GM12801 (cell line): ENCODE measurements around the gene GRHPR.

Experiments used
- TF ChIP-seq, protein P1 (sequence below): IDR thresholded peaks from one replicate; pipeline ENCODE4 v1.5.1; 2011; ENCODE audit warnings: control low read depth; ENCODE audit not compliant: insufficient read length; ENCODE audit errors: extremely low read depth

GRHPR gene

DNA sequence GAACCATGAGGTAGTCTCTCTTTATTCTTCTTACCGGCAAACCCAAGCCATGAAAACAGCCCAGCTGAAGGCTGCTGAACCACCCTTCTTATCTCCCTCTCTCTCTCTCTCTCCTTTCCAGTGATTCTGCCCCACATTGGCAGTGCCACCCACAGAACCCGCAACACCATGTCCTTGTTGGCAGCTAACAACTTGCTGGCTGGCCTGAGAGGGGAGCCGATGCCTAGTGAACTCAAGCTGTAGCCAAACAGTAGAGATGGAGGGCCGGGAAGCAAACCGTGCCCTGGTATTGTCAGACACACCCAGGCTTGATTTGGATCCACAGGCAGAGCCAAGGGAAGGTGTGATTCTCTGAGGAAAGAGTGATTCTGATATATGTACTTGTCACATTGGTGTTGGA is 14.0 kb downstream of the GRHPR start:
- TF ChIP-seq, protein P1, sequence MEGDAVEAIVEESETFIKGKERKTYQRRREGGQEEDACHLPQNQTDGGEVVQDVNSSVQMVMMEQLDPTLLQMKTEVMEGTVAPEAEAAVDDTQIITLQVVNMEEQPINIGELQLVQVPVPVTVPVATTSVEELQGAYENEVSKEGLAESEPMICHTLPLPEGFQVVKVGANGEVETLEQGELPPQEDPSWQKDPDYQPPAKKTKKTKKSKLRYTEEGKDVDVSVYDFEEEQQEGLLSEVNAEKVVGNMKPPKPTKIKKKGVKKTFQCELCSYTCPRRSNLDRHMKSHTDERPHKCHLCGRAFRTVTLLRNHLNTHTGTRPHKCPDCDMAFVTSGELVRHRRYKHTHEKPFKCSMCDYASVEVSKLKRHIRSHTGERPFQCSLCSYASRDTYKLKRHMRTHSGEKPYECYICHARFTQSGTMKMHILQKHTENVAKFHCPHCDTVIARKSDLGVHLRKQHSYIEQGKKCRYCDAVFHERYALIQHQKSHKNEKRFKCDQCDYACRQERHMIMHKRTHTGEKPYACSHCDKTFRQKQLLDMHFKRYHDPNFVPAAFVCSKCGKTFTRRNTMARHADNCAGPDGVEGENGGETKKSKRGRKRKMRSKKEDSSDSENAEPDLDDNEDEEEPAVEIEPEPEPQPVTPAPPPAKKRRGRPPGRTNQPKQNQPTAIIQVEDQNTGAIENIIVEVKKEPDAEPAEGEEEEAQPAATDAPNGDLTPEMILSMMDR: no peak

DNA sequence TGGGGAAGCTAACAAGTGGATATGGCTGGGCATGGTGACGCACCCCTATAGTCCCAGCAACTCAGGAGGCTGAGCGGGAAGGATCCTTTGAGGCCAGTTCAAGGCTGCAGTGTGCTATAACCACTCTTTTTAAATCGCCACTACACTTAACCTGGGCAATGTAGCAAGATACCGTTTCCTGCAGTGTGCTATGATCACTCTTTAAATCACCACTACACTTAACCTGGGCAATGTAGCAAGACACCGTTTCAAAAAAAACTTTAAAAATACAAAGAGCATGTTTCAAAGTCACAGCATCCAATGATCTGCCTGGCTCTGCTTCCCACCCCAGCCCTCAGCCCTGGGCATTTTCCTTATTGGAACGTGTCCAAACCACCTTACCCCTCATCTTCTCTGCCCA is 14.5 kb downstream of the GRHPR start:
- TF ChIP-seq, protein P1: no peak

DNA sequence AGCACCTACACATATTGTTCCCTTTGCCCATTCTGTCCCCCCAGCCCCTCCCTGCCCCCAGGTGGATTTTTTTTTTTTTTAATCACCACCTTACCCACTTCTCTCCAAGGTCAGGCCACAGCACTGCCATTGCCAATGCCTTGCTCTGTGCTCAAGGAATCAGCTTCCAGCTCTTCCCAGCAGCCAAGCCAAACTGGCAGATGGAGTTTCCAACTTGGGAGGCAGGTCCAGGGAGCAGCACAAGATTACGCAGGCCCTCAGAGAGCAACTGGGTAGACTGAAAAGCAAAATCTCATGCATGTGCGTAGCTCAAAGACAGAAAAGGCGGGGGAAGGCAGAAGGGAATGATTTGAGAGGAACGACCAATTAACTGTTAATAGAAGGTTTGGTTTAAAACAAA is 15.1 kb downstream of the GRHPR start:
- TF ChIP-seq, protein P1: no peak

DNA sequence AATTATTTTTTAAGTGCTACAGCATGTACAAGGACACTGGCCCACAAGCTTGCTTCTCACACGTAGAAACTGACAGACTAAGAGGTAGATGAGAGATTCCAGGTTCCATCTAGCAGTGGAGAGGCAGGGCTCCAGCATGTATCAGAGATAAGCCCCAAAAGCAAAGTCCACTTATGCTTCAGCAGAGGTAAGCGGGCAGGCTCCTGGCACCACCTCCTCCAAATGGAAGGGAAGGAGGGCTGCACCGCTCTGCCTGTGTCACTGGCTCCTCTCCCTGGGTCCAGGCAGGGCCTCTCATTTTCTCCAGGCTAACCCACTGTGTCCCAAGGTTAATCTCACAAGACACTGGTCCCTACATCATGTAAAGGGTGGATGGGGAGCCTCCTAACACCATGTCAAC is 15.9 kb downstream of the GRHPR start:
- TF ChIP-seq, protein P1: no peak

DNA sequence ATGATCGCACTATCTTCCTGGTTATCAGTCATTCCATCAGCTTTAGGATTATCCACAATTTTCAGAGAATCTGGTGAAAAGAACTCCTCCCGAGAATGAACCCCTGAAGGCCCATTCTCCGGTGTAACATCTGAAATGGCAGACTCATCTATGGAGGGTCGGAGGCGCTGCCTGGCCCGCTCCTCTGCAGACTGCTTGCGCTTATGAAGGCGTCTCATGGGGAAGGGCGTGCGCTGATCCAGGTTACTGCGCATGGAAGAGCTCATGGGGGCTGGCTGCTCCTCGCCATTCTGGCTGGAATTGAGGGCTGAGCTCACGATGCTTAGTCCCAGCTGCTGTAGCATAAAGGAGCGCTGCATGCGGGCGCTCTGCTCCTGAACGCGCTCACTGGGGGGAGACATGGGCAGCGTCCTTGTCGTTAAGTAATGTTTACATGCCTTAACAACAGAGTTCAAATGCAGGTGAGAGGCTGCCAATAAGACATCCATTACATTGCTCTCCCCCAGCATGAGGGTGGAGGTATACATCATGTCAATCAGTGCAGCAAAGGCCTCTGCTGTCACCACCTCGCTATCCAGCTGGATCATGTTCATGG is 19.4 kb downstream of the GRHPR start:
- TF ChIP-seq, protein P1: no peak

DNA sequence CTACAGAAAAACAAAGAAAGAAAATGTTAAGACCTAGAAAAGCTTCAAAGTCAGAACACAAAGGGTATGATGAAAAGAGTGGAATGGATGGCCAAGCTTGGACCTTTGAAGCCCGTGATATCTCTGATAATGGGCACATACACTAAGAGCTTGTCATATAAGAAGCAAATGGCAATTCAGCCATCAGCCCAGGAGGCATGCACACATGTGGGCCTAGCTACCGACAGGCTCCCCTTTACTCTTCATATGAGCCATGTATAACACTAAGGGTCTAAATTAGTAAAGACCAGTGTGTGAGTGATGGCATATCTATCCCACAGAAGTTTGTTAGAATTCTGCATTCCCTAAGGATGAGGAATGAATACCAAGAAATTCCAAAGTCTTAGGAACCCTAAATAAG is 20.1 kb downstream of the GRHPR start:
- TF ChIP-seq, protein P1: no peak

DNA sequence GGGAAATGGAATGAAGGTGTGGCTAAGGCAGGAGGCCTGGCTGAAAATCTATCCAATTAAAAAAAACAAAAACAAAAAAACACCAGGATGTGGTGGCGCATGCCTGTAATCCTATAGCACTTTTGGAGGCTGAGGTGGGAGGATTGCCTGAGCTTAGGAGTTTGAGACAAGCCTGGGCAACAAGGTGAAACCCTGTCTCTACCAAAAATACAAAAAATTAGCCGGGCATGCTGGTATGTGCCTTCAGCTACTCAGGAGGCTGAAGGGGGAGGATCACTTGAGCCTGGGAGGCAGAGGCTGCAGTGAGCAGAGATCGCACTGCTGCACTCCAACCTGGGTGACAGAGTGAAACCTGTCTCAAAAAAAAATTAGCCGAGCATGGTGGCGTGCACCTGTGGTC is 21.1 kb downstream of the GRHPR start:
- TF ChIP-seq, protein P1: no peak

DNA sequence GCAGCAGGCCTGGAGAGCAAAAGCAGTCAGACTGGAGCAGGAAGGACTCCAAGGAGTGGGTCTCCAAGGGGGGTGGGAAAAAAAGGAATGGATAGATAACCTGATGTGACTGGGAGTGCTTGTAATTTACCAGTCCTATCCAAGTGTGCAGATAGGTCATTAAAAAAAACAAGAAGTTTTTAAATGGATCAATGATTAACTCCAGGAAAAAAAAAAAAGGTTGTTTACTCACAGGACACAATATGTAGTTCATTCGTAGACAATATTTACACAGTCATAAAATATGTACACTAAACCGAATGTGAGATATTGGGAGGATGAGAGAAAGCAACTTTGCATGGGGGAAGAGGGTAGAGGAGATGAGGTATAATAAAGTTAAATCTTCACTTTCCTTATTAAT is 22.4 kb downstream of the GRHPR start:
- TF ChIP-seq, protein P1: no peak
